AG10803 (cell line): ENCODE measurements around the gene FARP1.

Source experiments
- DNase-seq: peaks from one replicate; pipeline ENCODE4 v3.0.0; 2010; ENCODE audit warnings: low read depth
- H3K4me3 ChIP-seq: 2 replicates; pipeline ENCODE4 v1.5.1; 2011; ENCODE audit warnings: mild to moderate bottlenecking, low read length, control low read depth
- CTCF ChIP-seq: conservative IDR thresholded peaks from 2 replicates; pipeline ENCODE4 v1.5.1; 2011; ENCODE audit warnings: mild to moderate bottlenecking, low read length, control low read depth, inconsistent platforms

The FARP1 gene

GRCh38 chr13:98363326-98363725 is 220.4 kb downstream of the FARP1 start:
- TF ChIP-seq CTCF, result no peak
- no peak overlapping the region for H3K4me3 ChIP-seq
- no peak for DNase-seq

GRCh38 chr13:98364179-98364578 is 221.3 kb downstream of the FARP1 start:
- no peak for TF ChIP-seq CTCF
- no peak overlapping the region for H3K4me3 ChIP-seq
- DNase-seq, result no peak

GRCh38 chr13:98364647-98365046 is 221.8 kb downstream of the FARP1 start:
- no peak for TF ChIP-seq CTCF
- H3K4me3 ChIP-seq, result no peak overlapping the region
- no peak for DNase-seq

- no peak overlapping the region for H3K4me3 ChIP-seq
- DNase-seq, result peak; percentile 51
- no peak for TF ChIP-seq CTCF
These were observed 222.4 kb downstream of the FARP1 start for GRCh38 chr13:98365302-98365701.

- no peak overlapping the region for H3K4me3 ChIP-seq
- no peak for TF ChIP-seq CTCF
- no peak for DNase-seq
These were observed 223.1 kb downstream of the FARP1 start for GRCh38 chr13:98366010-98366409.

GRCh38 chr13:98366443-98366842 is 223.5 kb downstream of the FARP1 start:
- no peak for DNase-seq
- no peak overlapping the region for H3K4me3 ChIP-seq
- no peak for TF ChIP-seq CTCF

GRCh38 chr13:98366959-98367358 is 224.1 kb downstream of the FARP1 start:
- TF ChIP-seq CTCF, result no peak
- no peak for DNase-seq
- no peak overlapping the region for H3K4me3 ChIP-seq
